Testis (tissue), 3 donors: ENCODE measurements around the gene MROH8. TPM values are rescaled to one million over a fixed set of nuclear protein-coding genes. Genes with fewer than 3 reads are reported as not detected.
"Not testable (repeated sequence)": the region's sequence is repeated elsewhere in the genome, so short reads cannot be mapped to it uniquely, and the experiment has no call there.

ENCODE experiments used
- DNase-seq: peaks from one replicate; pipeline ENCODE4 v3.0.0-alpha.2; 2019
- H3K27ac ChIP-seq, 2 donors: fragments of 200-600 bp; sonication (generic); one replicate each; pipeline ENCODE4 v1.5.1; 2019
- H3K27me3 ChIP-seq: fragments of 200-600 bp; sonication (generic); one replicate; pipeline ENCODE4 v1.5.1; 2019
- H3K36me3 ChIP-seq: fragments of 200-600 bp; sonication (generic); one replicate; pipeline ENCODE4 v1.5.1; 2017; ENCODE audit warnings: low read depth; ENCODE audit errors: missing control alignments
- H3K4me1 ChIP-seq: fragments of 200-600 bp; sonication (generic); one replicate; pipeline ENCODE4 v1.5.1; 2019
- H3K4me3 ChIP-seq, 2 donors: fragments of 200-600 bp; sonication (generic); one replicate each; pipeline ENCODE4 v1.5.1; 2017 to 2019
- H3K9me3 ChIP-seq: fragments of 200-600 bp; sonication (generic); one replicate; pipeline ENCODE4 v1.5.1; 2017
- POLR2A ChIP-seq: fragments of 450-650 bp; IDR thresholded peaks from one replicate; pipeline ENCODE4 v1.6.1; 2017; ENCODE audit warnings: antibody characterized with exemption, mild to moderate bottlenecking, moderate library complexity
- WGBS, 2 donors: methylation state at CpG; one replicate each; pipeline ENCODE4 v1.1.5; 2018; 5-methylcytosine and 5-hydroxymethylcytosine counted together
- intact Hi-C: fragments of 100-400 bp; cut with DNase I; formaldehyde crosslinking; loops from one replicate; pipeline ENCODE4 v1.15.1; 2023; ENCODE audit warnings: low total_unique reads
- polyA plus RNA-seq: library from polyadenylated mRNA; stranded (reverse); fragments of 350-450 nt; fragmentation: Illumina TruSeq; extraction: RNeasy Lipid Tissue Mini Kit (QIAGEN cat#74804); gene quantifications from one replicate; pipeline ENCODE4 v1.2.3, GENCODE V29; 2014; ENCODE audit warnings: low read depth, low replicate concordance; ENCODE audit not compliant: insufficient read depth
- total RNA-seq, 2 donors: library from RNA; depleted of rRNA; stranded (reverse); fragments of >200 nt; gene quantifications; one replicate each; pipeline ENCODE4 v1.2.3, GENCODE V29; 2016
- TF ChIP-seq, protein P1 (sequence below), 3 experiments: fragments of 450-650 bp in 2 of 3; fragments of 200-600 bp in 1 of 3; sonication (generic) in 1 of 3; IDR thresholded peaks; one replicate each; pipeline ENCODE4 v1.5.1; 2016 to 2019; ENCODE audit warnings: antibody characterized with exemption in 3 of 3, mild to moderate bottlenecking in 2 of 3, moderate library complexity in 1 of 3

The MROH8 gene
- total and polyA plus RNA-seq, 3 donors from 2014 or later, result 36.6 to 93.8 (median 43.5) TPM

DNA sequence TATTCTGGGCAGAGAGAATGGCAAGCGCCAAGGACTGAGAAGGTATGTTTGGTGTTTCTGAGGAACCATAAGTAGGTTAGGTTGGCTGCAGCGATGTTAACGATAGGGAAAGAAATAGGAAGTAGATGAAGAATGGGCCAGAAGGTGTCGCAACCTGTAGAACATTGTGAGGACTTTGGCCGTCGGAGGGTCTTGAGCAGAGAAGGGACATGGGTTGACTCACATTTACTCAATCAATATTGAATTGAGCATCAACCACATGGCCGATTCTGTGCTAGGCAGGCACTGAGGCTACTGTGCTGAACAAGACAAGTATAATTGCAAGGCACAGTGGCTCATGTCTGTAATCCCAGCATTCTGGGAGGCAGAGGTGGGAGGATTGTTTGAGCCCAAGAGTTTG is 27.1 kb downstream of the MROH8 start:
- WGBS, 2 donors, result 94 to 98% methylated on average over 7 of the region's 7 CpGs
- H3K36me3 ChIP-seq, result no peaks in the 10 kb centered on the region
- H3K9me3 ChIP-seq, result no peaks in the 10 kb centered on the region
- DNase-seq, result no peak
- TF ChIP-seq, protein P1, sequence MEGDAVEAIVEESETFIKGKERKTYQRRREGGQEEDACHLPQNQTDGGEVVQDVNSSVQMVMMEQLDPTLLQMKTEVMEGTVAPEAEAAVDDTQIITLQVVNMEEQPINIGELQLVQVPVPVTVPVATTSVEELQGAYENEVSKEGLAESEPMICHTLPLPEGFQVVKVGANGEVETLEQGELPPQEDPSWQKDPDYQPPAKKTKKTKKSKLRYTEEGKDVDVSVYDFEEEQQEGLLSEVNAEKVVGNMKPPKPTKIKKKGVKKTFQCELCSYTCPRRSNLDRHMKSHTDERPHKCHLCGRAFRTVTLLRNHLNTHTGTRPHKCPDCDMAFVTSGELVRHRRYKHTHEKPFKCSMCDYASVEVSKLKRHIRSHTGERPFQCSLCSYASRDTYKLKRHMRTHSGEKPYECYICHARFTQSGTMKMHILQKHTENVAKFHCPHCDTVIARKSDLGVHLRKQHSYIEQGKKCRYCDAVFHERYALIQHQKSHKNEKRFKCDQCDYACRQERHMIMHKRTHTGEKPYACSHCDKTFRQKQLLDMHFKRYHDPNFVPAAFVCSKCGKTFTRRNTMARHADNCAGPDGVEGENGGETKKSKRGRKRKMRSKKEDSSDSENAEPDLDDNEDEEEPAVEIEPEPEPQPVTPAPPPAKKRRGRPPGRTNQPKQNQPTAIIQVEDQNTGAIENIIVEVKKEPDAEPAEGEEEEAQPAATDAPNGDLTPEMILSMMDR (IDR thresholded peaks at IDR 0.05), result no peak
- TF ChIP-seq POLR2A, result no peak
- H3K4me1 ChIP-seq, result no peaks in the 10 kb centered on the region
- H3K27ac ChIP-seq, result no peak overlapping the region
- H3K27me3 ChIP-seq, result no peaks in the 10 kb centered on the region
- H3K4me3 ChIP-seq, result no peak overlapping the region
- intact Hi-C loops, result no loop called here

DNA sequence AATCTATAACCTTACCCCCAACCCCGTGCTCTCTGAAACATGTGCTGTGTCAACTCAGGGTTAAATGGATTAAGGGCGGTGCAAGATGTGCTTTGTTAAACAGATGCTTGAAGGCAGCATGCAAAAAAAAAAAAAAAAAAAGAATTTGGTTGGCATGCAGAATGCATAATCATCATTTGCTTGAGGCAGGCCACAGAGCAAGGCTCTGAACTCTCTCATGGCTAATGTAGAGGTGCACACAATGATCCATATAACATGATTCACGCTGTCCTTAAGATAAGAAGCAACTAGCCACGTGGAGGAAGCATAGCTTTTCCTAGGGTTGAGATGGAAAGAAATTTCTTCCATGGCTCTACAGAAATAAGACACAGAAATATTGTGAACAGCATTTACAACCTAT is 27.8 kb downstream of the MROH8 start:
- H3K36me3 ChIP-seq, result no peaks in the 10 kb centered on the region
- H3K27me3 ChIP-seq, result no peaks in the 10 kb centered on the region
- no peak for DNase-seq
- H3K9me3 ChIP-seq, result no peaks in the 10 kb centered on the region
- H3K4me3 ChIP-seq, result no peak overlapping the region
- intact Hi-C loops, result no loop called here
- H3K4me1 ChIP-seq, result no peaks in the 10 kb centered on the region
- no peak for TF ChIP-seq POLR2A
- TF ChIP-seq, protein P1 (IDR thresholded peaks at IDR 0.05), result no peak
- WGBS, 2 donors, result 78 to 90% methylated on average over 4 of the region's 4 CpGs
- no peak overlapping the region for H3K27ac ChIP-seq

GRCh38 chr20:37150864-37151263 is 28.5 kb downstream of the MROH8 start:
- H3K36me3 ChIP-seq, H3K4me3 ChIP-seq, intact Hi-C loops, DNase-seq, H3K9me3 ChIP-seq, H3K4me1 ChIP-seq, H3K27ac ChIP-seq, H3K27me3 ChIP-seq: not testable (repeated sequence)
- 96 to 100% methylated on average over 6 to 31 of the region's 33 CpGs for WGBS, 2 donors

GRCh38 chr20:37147250-37147649 is 32.1 kb downstream of the MROH8 start:
- Histone ChIP-seq H3K27ac (no peak overlapping the region), H3K4me3 (no peak overlapping the region), H3K4me1 (no peaks in the 10 kb centered on the region), H3K27me3 (no peaks in the 10 kb centered on the region), H3K9me3 (no peaks in the 10 kb centered on the region), H3K36me3 (no peaks in the 10 kb centered on the region)
- TF ChIP-seq, protein P1 (IDR thresholded peaks at IDR 0.05), result no peak
- TF ChIP-seq POLR2A, result no peak
- no peak for DNase-seq
- intact Hi-C loops, result no loop called here
- 78 to 81% methylated on average over 6 of the region's 6 CpGs for WGBS, 2 donors

GRCh38 chr20:37144856-37145404 is 34.4 kb downstream of the MROH8 start:
- Histone ChIP-seq H3K4me3 (no peak overlapping the region), H3K4me1 (no peaks in the 10 kb centered on the region), H3K27ac (no peak overlapping the region), H3K36me3 (no peaks in the 10 kb centered on the region), H3K9me3 (no peaks in the 10 kb centered on the region), H3K27me3 (no peaks in the 10 kb centered on the region)
- DNase-seq, result no peak
- 94 to 95% methylated on average over 8 of the region's 8 CpGs for whole genome bisulfite sequencing, 2 donors
- intact Hi-C loops, result no loop called here
- TF ChIP-seq, protein P1 (IDR thresholded peaks at IDR 0.05), result no peak
- TF ChIP-seq POLR2A, result no peak
